Loucy (cell line): Measurements from ENCODE around the gene SH3RF3.

ENCODE experiments used
- CTCF ChIP-seq: fragments of 200-600 bp; sonication (generic); conservative IDR thresholded peaks from 2 replicates; pipeline ENCODE4 v1.5.1; 2014; ENCODE audit warnings: mild to moderate bottlenecking, antibody characterized with exemption, low read length
- EZH2phosphoT487 ChIP-seq: fragments of 200-600 bp; IDR thresholded peaks from 2 replicates; pipeline ENCODE4 v1.6.1; 2018; ENCODE audit warnings: antibody characterized with exemption, mild to moderate bottlenecking, moderate library complexity, borderline replicate concordance

GRCh38 chr2:109277406-109277805 lies 148.4 kb downstream of the SH3RF3 start:
- TF ChIP-seq CTCF: no peak
- no peak for TF ChIP-seq EZH2phosphoT487
